Subcutaneous adipose tissue (tissue), 4 donors: ENCODE results near the gene PPIF. TPM values are rescaled to one million over a fixed set of nuclear protein-coding genes. Genes with fewer than 3 reads are reported as not detected.

ENCODE experiments used
- total RNA-seq, 4 donors: library from RNA; depleted of rRNA; stranded (reverse); fragments of >200 nt; gene quantifications; one replicate each; pipeline ENCODE4 v1.1.0, GENCODE V29; 2016
- TF ChIP-seq, protein P1 (sequence below): fragments of 450-650 bp; IDR thresholded peaks from one replicate; pipeline ENCODE4 v1.5.1; 2016; ENCODE audit warnings: low read depth, mild to moderate bottlenecking, control low read depth, antibody characterized with exemption, moderate library complexity

The PPIF gene
- total RNA-seq, 4 donors from 2014 or later = 13.0 to 55.2 (median 29.8) TPM

GRCh38 chr10:79354615-79355014 is 7.3 kb downstream of the PPIF start:
- TF ChIP-seq, protein P1, sequence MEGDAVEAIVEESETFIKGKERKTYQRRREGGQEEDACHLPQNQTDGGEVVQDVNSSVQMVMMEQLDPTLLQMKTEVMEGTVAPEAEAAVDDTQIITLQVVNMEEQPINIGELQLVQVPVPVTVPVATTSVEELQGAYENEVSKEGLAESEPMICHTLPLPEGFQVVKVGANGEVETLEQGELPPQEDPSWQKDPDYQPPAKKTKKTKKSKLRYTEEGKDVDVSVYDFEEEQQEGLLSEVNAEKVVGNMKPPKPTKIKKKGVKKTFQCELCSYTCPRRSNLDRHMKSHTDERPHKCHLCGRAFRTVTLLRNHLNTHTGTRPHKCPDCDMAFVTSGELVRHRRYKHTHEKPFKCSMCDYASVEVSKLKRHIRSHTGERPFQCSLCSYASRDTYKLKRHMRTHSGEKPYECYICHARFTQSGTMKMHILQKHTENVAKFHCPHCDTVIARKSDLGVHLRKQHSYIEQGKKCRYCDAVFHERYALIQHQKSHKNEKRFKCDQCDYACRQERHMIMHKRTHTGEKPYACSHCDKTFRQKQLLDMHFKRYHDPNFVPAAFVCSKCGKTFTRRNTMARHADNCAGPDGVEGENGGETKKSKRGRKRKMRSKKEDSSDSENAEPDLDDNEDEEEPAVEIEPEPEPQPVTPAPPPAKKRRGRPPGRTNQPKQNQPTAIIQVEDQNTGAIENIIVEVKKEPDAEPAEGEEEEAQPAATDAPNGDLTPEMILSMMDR = no peak

GRCh38 chr10:79355420-79356017 is 8.2 kb downstream of the PPIF start:
- TF ChIP-seq, protein P1 = no peak

- TF ChIP-seq, protein P1 = no peak
These were observed 8.8 kb downstream of the PPIF start for GRCh38 chr10:79356104-79356503.

DNA sequence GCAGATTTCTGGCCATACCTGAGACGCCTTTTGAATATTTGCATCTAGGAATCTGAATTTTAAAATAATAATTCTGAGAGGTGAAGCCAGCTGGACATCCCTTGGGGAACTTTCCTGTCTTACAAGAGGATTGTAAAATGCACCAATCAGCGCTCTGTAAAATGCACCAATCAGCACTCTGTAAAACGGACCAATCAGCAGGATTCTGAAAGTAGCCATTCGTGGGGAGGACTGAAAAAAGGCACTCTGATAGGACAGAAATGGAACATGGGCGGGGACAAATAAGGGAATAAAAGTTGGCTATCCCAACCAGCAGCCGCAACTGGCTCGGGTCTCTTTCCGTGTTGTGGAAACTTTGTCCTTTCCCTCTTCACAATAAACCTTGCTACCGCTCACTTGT is 9.9 kb downstream of the PPIF start:
- TF ChIP-seq, protein P1 = no peak

GRCh38 chr10:79358811-79359210 is 11.5 kb downstream of the PPIF start:
- TF ChIP-seq, protein P1 = no peak

DNA sequence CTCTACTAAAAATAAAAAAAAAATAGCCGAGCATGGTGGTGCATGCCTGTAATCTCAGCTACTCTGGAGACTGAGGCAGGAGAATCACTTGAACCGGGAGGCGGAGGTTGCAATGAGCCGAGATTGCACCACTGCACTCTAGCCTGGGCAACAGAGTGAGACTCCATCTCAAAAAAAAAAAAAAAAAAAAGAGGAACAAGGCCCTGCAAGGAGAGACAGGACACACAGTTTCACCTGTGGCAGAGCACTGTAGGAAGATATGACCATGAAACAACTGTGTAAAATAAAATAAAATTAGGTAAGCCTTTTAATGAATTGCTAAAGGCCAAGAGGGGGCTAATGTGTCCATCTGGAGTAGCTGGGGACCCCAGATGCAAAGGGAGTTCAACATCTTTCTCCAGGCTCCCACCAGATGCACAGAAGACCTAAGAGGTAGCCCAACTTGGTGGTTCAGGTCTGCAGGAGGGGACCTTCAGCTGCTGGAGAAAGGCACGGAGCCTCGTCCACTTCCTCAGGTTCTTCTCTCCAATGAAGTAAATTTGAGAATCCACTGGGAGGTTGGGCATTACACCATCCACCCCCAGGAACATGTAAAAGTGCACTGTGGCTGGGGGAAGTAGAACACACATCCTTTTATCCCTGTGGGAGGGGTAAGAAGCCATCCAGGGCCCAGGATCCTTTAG is 12.7 kb downstream of the PPIF start:
- TF ChIP-seq, protein P1 = no peak

DNA sequence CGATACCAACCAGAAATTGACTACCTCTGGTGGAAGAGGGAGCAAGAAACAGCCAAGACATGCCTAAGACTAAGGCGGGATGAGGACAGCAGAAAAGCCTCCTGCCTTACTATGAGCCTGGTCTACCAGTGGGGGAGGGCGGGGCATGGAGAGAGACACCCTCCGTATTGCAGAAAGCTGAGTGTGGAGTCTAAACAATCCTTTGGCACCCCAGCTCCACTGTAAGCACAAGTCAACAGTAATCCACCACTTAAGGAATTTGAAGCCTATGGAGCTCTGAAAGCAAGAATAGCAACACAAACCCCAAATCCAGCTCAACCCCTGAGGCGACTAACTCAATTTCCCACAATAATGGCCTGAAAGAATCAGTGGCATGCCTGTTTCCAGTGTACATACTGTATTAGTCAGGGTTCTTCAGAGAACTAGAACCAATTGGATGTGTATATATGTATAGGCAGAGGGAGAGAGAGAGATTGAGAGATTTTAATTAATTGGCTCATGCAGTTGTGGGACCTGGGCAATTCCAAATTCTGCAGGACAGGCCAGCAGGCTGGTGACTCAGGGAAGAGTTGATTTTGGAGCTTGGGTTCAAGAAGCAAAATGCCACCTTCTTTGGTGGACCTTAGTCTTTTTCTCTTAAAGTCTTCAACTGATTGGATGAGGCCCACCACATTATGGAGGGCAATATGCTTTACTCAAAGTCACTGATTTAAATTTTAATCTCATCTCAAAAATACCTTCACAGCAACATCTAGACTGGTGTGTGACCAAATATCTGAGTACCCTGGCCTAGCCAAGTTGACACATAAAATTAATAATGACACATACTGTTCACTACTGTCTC is 13.5 kb downstream of the PPIF start:
- TF ChIP-seq, protein P1 = no peak
